K562 (cell line): Measurements from ENCODE around the gene LRP1B. TPM values are rescaled to one million over a fixed set of nuclear protein-coding genes. Genes with fewer than 3 reads are reported as not detected.

Experiments
- ATAC-seq: fragments of 200-7000 bp; cut with Tn5 transposase; 3 replicates; pipeline ENCODE4 v1.9.1; 2020; ENCODE audit warnings: moderate library complexity
- BruUV-seq: library from RNA; stranded (reverse); fragments of 400-500 nt; replicated peaks from 2 replicates; lab custom pipeline; 2021; lab: Mats Ljungman, UMichigan
- CTCF ChIA-PET: fragments of 300-600 bp; formaldehyde crosslinking; extraction: SDS; loops from one replicate; lab custom pipeline; 2021; ENCODE audit warnings: low intra/inter-chr PET ratio; lab: Yijun Ruan, JAX
- POLR2A ChIA-PET: fragments of 300-600, 350-650 bp; sonication (Branson Sonifier 250); formaldehyde crosslinking; extraction: SDS; loops from one replicate; lab custom pipeline; 2021; ENCODE audit warnings: antibody characterized with exemption, inconsistent platforms; lab: Yijun Ruan, JAX
- DNase-seq, 4 experiments: peaks; one replicate each; pipeline versions ENCODE4 v3.0.0 to v3.0.0-alpha.2; 2011 to 2018; ENCODE audit warnings: low spot score in 3 of 4, mixed read lengths in 3 of 4; ENCODE audit errors: extremely low read depth in 1 of 4
- FAIRE-seq: peaks from 2 replicates; lab custom pipeline; 2011; peaks lifted over from hg19 to GRCh38; lab: Jason Lieb, UNC
- H2AFZ ChIP-seq: 2 replicates; pipeline ENCODE4 v1.6.0; 2011; ENCODE audit warnings: low read depth, low read length, control low read depth, inconsistent platforms
- H3K27ac ChIP-seq: fragments of 200-600 bp; 3 replicates; pipeline ENCODE4 v1.8.0; 2011; ENCODE audit warnings: low read depth, mild to moderate bottlenecking, control low read depth, inconsistent platforms, low read length, moderate library complexity, mixed read lengths; ENCODE audit errors: extremely low read depth
- H3K27me3 ChIP-seq, 2 experiments: fragments of 300-600 bp in 1 of 2; 2 replicates in 1 of 2; 3 replicates in 1 of 2; pipeline versions ENCODE4 v1.6.0 to v1.8.0; 2011; ENCODE audit warnings: inconsistent platforms in 2 of 2, low read length in 2 of 2, mild to moderate bottlenecking in 1 of 2, mixed read lengths in 1 of 2, moderate library complexity in 1 of 2; ENCODE audit not compliant: control insufficient read depth in 2 of 2, insufficient read depth in 2 of 2
- H3K36me3 ChIP-seq: fragments of 300-600 bp; 3 replicates; pipeline ENCODE4 v1.8.0; 2011; ENCODE audit warnings: mild to moderate bottlenecking, low read length, inconsistent platforms; ENCODE audit not compliant: control insufficient read depth, insufficient read depth
- H3K4me1 ChIP-seq, 2 experiments: fragments of 200-600 bp in 1 of 2; replicated peaks in 1 of 2; 2 replicates in 1 of 2; 3 replicates in 1 of 2; pipeline versions ENCODE4 v1.5.1 to v1.8.0; 2011; ENCODE audit warnings: inconsistent platforms in 2 of 2, low read length in 2 of 2, mild to moderate bottlenecking in 1 of 2, mixed read lengths in 1 of 2, moderate library complexity in 1 of 2; ENCODE audit not compliant: control insufficient read depth in 2 of 2, insufficient read depth in 2 of 2
- H3K4me2 ChIP-seq: 2 replicates; pipeline ENCODE4 v1.6.1; 2011; ENCODE audit warnings: low read length, control low read depth, inconsistent platforms, mixed read lengths; ENCODE audit not compliant: insufficient read depth
- H3K4me3 ChIP-seq: fragments of 200-600 bp; sonication (generic), shearing (Covaris generic); 2 replicates; pipeline ENCODE4 v1.5.1; 2016; ENCODE audit warnings: control low read depth, inconsistent platforms
- H3K79me2 ChIP-seq: fragments of 200-600 bp; 3 replicates; pipeline ENCODE4 v1.8.0; 2011; ENCODE audit warnings: low read length, inconsistent platforms; ENCODE audit not compliant: control insufficient read depth, insufficient read depth
- H3K9ac ChIP-seq, 2 experiments: 2 replicates each; pipeline versions ENCODE4 v1.6.0 to v1.6.1; 2011; ENCODE audit warnings: low read depth in 2 of 2, low read length in 2 of 2, control low read depth in 1 of 2, inconsistent platforms in 1 of 2, mild to moderate bottlenecking in 1 of 2, mixed read lengths in 1 of 2; ENCODE audit not compliant: insufficient read depth in 1 of 2
- H3K9me1 ChIP-seq: one replicate; pipeline ENCODE4 v1.6.0; 2011; ENCODE audit warnings: inconsistent platforms, mild to moderate bottlenecking, low read length, moderate library complexity; ENCODE audit not compliant: control insufficient read depth, insufficient read depth
- H3K9me3 ChIP-seq: replicated peaks from 2 replicates; pipeline ENCODE4 v1.5.1; 2011; ENCODE audit warnings: low read depth, low read length, inconsistent platforms; ENCODE audit not compliant: control insufficient read depth, insufficient read depth
- H4K20me1 ChIP-seq: replicated peaks from 2 replicates; pipeline ENCODE4 v1.6.1; 2011; ENCODE audit warnings: low read length, inconsistent platforms, mixed read lengths; ENCODE audit not compliant: control insufficient read depth, insufficient read depth
- BRD9 ChIP-seq: fragments of 450-650 bp; IDR thresholded peaks from 2 replicates; pipeline ENCODE4 v1.6.1; 2018; ENCODE audit warnings: low read depth; ENCODE audit not compliant: partially characterized antibody
- C11orf30 ChIP-seq: fragments of 450-650 bp; IDR thresholded peaks from 2 replicates; pipeline ENCODE4 v1.6.1; 2016; ENCODE audit warnings: low read depth, mild to moderate bottlenecking
- ELF2 ChIP-seq: fragments of 250-450 bp; sonication (Bioruptor Pico); IDR thresholded peaks from 2 replicates; pipeline ENCODE4 v1.5.0; 2021; ENCODE audit warnings: mild to moderate bottlenecking
- HES1 ChIP-seq: fragments of 450-650 bp; IDR thresholded peaks from 2 replicates; pipeline ENCODE4 v1.6.1; 2016; ENCODE audit warnings: low read depth, mild to moderate bottlenecking, moderate library complexity
- JUND ChIP-seq, 2 experiments: IDR thresholded peaks; 2 replicates in 1 of 2; 3 replicates in 1 of 2; pipeline ENCODE4 v1.6.1; 2011; ENCODE audit warnings: borderline replicate concordance in 2 of 2, low read depth in 2 of 2, low read length in 2 of 2, improper control_type of control experiment in 1 of 2, missing biosample characterization in 1 of 2, missing genetic modification characterization in 1 of 2, missing genetic modification reagents in 1 of 2
- MAX ChIP-seq: sonication (generic); formaldehyde crosslinking; IDR thresholded peaks from 2 replicates; pipeline ENCODE4 v1.9.0; 2022; ENCODE audit warnings: mild to moderate bottlenecking, missing genetic modification reagents
- MCM5 ChIP-seq: fragments of 450-650 bp; IDR thresholded peaks from 2 replicates; pipeline ENCODE4 v1.6.1; 2016; ENCODE audit warnings: low read depth
- MCM7 ChIP-seq, 2 experiments: fragments of 450-650 bp; IDR thresholded peaks; 2 replicates each; pipeline ENCODE4 v1.6.1; 2016 to 2018
- PHB ChIP-seq: fragments of 250-450 bp; sonication (Bioruptor Pico); IDR thresholded peaks from 2 replicates; pipeline ENCODE4 v1.5.0; 2021
- RBM34 ChIP-seq: fragments of 200-400 bp; formaldehyde crosslinking; IDR thresholded peaks from 2 replicates; pipeline ENCODE4 v1.6.1; 2018; ENCODE audit warnings: low read length, borderline replicate concordance; ENCODE audit not compliant: insufficient read depth
- SRSF7 ChIP-seq: fragments of 200-400 bp; formaldehyde crosslinking; optimal IDR thresholded peaks from 2 replicates; pipeline ENCODE3; 2017; ENCODE audit warnings: mild to moderate bottlenecking, low read depth, low read length
- STAT5B ChIP-seq: fragments of 250-450 bp; sonication (Bioruptor Pico); IDR thresholded peaks from 2 replicates; pipeline ENCODE4 v1.8.0; 2021; ENCODE audit warnings: mild to moderate bottlenecking, inconsistent platforms
- TCF3 ChIP-seq: sonication (generic); formaldehyde crosslinking; IDR thresholded peaks from 2 replicates; pipeline ENCODE4 v1.4.0; 2020; ENCODE audit warnings: mild to moderate bottlenecking, missing genetic modification reagents
- ZNF165 ChIP-seq: fragments of 250-450 bp; sonication (Bioruptor Pico); IDR thresholded peaks from 2 replicates; pipeline ENCODE4 v1.4.0; 2020; ENCODE audit warnings: borderline replicate concordance
- ZNF444 ChIP-seq: fragments of 250-450 bp; sonication (Bioruptor Pico); IDR thresholded peaks from 2 replicates; pipeline ENCODE4 v1.4.0; 2020; ENCODE audit warnings: mild to moderate bottlenecking, moderate library complexity
- ZNF551 ChIP-seq: fragments of 250-450 bp; sonication (Bioruptor Pico); IDR thresholded peaks from 2 replicates; pipeline ENCODE4 v1.5.0; 2021; ENCODE audit warnings: mild to moderate bottlenecking, moderate library complexity
- ZNF707 ChIP-seq: fragments of 250-450 bp; sonication (Bioruptor Pico); conservative IDR thresholded peaks from 2 replicates; pipeline ENCODE4 v1.8.0; 2022; ENCODE audit warnings: inconsistent platforms, mild to moderate bottlenecking, moderate library complexity
- WGBS: fragments of 100-300 bp; shearing (Covaris generic); methylation state at CpG from one replicate; pipeline ENCODE4 v1.1.6; 2016; ENCODE audit warnings: low coverage, mixed read lengths; ENCODE audit not compliant: insufficient coverage; ENCODE audit errors: missing lambda C conversion rate; 5-methylcytosine and 5-hydroxymethylcytosine counted together
- in situ Hi-C: fragments of 300-500 bp; cut with MboI; formaldehyde crosslinking; loops from 4 replicates; pipeline ENCODE4 v1.15.0; 2018; ENCODE audit warnings: inconsistent platforms, mixed read lengths
- intact Hi-C: fragments of 100-400 bp; cut with micrococcal nuclease; formaldehyde crosslinking; loops from 2 replicates; pipeline ENCODE4 v1.14.2; 2022
- polyA plus RNA-seq, 8 experiments: library from polyadenylated mRNA; depleted of rRNA in 4 of 8; stranded (reverse) in 5 of 8; unstranded in 3 of 8; fragments of >200 nt; fragmentation: Nextera tagmentation in 2 of 8; fragmentation: Illumina TruSeq in 1 of 8; extraction: Ambion mirVana in 2 of 8; extraction: Trizol in 1 of 8; gene quantifications; 2 replicates each; pipeline versions ENCODE4 v1.2.1 to v1.2.3, GENCODE V29; 2011 to 2014; ENCODE audit warnings: inconsistent platforms in 1 of 8, missing spikeins in 1 of 8
- total RNA-seq, 7 experiments: library from RNA; depleted of rRNA in 6 of 7; stranded (reverse); fragments of >200 nt in 6 of 7; fragmentation: Illumina TruSeq in 2 of 7; extraction: Trizol in 2 of 7; gene quantifications; 2 replicates each; pipeline versions ENCODE4 v1.2.1 to v1.2.3, GENCODE V29; 2011 to 2021; ENCODE audit warnings: low replicate concordance in 1 of 7
- TF ChIP-seq, protein P1 (sequence below): fragments of 250-450 bp; sonication (Bioruptor Pico); IDR thresholded peaks from 2 replicates; pipeline ENCODE4 v1.8.0; 2021; ENCODE audit warnings: moderate library complexity, mild to moderate bottlenecking, inconsistent platforms
- TF ChIP-seq, protein P2 (sequence below), 2 experiments: IDR thresholded peaks; 2 replicates each; pipeline ENCODE4 v1.6.1; 2012; ENCODE audit warnings: improper control_type of control experiment in 2 of 2, low read depth in 2 of 2, low read length in 2 of 2, borderline replicate concordance in 1 of 2

The LRP1B gene
- total and polyA plus RNA-seq, 9 of the 15 experiments (the other 6 are each of a cell fraction or from before 2014, with no cell fraction given) = not detected

DNA sequence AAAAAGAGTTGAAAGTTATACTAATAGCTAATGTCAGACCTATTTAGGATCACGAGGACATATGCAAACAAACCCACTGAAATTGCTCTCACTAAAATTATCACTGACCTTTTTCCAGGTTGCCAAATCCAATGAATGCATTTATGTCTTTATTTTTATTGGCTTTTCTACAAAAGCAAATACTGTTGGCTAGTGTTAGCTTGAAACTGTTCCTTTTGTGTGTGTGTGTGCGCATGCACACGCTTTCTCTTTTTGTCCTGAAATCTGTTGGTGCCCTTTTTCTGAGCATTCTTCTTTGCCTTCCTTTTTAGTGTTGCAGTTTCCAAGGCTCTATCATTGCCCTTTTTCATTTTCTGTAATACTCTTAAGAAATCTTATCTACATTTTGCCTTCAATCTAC, 1269.2 kb downstream of the LRP1B start (continued):
- TF ChIP-seq, protein P1, sequence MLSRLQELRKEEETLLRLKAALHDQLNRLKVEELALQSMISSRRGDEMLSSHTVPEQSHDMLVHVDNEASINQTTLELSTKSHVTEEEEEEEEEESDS = no peak
- no peak for TF ChIP-seq JUND (IDR thresholded peaks at IDR 0.05; ENCODE audit: borderline replicate concordance, low read depth, low read length)
- no peak for TF ChIP-seq JUND (tag; IDR thresholded peaks at IDR 0.05; ENCODE audit: borderline replicate concordance, low read depth, low read length)
- TF ChIP-seq TCF3 (CRISPR knock-in tag) = no peak
- no peak for TF ChIP-seq SRSF7
- TF ChIP-seq, protein P2, sequence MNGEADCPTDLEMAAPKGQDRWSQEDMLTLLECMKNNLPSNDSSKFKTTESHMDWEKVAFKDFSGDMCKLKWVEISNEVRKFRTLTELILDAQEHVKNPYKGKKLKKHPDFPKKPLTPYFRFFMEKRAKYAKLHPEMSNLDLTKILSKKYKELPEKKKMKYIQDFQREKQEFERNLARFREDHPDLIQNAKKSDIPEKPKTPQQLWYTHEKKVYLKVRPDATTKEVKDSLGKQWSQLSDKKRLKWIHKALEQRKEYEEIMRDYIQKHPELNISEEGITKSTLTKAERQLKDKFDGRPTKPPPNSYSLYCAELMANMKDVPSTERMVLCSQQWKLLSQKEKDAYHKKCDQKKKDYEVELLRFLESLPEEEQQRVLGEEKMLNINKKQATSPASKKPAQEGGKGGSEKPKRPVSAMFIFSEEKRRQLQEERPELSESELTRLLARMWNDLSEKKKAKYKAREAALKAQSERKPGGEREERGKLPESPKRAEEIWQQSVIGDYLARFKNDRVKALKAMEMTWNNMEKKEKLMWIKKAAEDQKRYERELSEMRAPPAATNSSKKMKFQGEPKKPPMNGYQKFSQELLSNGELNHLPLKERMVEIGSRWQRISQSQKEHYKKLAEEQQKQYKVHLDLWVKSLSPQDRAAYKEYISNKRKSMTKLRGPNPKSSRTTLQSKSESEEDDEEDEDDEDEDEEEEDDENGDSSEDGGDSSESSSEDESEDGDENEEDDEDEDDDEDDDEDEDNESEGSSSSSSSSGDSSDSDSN (IDR thresholded peaks at IDR 0.05; ENCODE audit: borderline replicate concordance in 1 of 2, low read depth in 2 of 2, low read length in 2 of 2) = no peak

DNA sequence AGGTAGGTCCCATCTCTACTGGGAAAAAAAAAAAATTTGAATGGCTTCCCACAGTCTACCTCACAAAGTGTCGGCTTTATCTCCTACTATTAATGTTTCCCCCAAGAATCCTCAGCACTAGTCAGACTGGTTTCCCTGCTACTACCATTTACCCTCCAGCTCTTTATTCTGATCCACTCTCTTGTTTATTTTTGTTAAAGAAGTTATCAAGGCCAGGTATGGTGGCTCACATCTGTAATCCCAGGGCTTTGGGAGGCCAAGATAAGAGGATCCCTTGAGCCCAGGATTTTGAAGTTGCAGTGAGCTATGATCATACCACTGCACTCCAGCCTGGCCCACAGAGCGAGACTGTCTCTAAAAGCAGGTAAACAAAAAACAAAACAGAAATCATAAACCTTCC, 1275.3 kb downstream of the LRP1B start:
- Histone ChIP-seq H2AFZ (no peak overlapping the region), H3K9me3 (no peaks in the 10 kb centered on the region; the same call in 1 of the 2 replicates), H3K27ac (no peak overlapping the region), H3K4me1 (no peaks in the 10 kb centered on the region), H4K20me1 (no peaks in the 10 kb centered on the region), H3K36me3 (no peaks in the 10 kb centered on the region), H3K27me3 (no peaks in the 10 kb centered on the region), H3K9ac (no peak overlapping the region), H3K9me1 (no peaks in the 10 kb centered on the region), H3K79me2 (no peaks in the 10 kb centered on the region), H3K4me3 (no peak overlapping the region), H3K4me2 (no peak overlapping the region)
- POLR2A ChIA-PET = no interaction called here
- ATAC-seq (no peak), FAIRE-seq (no peak), DNase-seq (no peak)
- intact Hi-C loops = no loop called here
- in situ Hi-C loops = no loop called here
- BruUV-seq = no TSS peak
- CTCF ChIA-PET = no interaction called here
- 0% methylated on average over 2 of the region's 2 CpGs for WGBS
- no peak for TF ChIP-seq ELF2 (CRISPR knock-in tag)
- TF ChIP-seq RBM34 = no peak
- TF ChIP-seq STAT5B (CRISPR knock-in tag) = no peak
- no peak for TF ChIP-seq ZNF707 (CRISPR knock-in tag)
- no peak for TF ChIP-seq ZNF165
- TF ChIP-seq BRD9 = no peak
- TF ChIP-seq PHB (CRISPR knock-in tag) = no peak
- TF ChIP-seq ZNF444 (CRISPR knock-in tag) = no peak
- no peak for TF ChIP-seq ZNF551 (CRISPR knock-in tag)
- TF ChIP-seq C11orf30 = no peak
- no peak for TF ChIP-seq HES1
- no peak for TF ChIP-seq MCM7 (IDR thresholded peaks at IDR 0.05)
- no peak for TF ChIP-seq MAX (CRISPR knock-in tag)
- no peak for TF ChIP-seq MCM5
